ENCODE results near the gene FBXO10.

The FBXO10 gene

GRCh38 chr9:37464426-37465248 lies 111.5 kb downstream of the FBXO10 start:
- in situ Hi-C loops (cut with MboI; ENCODE audit: low sequenced_read_pairs, unreplicated experiment) = no loop called here
- peak; percentile 56 for DNase-seq (ENCODE audit: low spot score)
- TF ChIP-seq, protein P1, sequence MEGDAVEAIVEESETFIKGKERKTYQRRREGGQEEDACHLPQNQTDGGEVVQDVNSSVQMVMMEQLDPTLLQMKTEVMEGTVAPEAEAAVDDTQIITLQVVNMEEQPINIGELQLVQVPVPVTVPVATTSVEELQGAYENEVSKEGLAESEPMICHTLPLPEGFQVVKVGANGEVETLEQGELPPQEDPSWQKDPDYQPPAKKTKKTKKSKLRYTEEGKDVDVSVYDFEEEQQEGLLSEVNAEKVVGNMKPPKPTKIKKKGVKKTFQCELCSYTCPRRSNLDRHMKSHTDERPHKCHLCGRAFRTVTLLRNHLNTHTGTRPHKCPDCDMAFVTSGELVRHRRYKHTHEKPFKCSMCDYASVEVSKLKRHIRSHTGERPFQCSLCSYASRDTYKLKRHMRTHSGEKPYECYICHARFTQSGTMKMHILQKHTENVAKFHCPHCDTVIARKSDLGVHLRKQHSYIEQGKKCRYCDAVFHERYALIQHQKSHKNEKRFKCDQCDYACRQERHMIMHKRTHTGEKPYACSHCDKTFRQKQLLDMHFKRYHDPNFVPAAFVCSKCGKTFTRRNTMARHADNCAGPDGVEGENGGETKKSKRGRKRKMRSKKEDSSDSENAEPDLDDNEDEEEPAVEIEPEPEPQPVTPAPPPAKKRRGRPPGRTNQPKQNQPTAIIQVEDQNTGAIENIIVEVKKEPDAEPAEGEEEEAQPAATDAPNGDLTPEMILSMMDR (IDR thresholded peaks at IDR 0.05; ENCODE audit: borderline replicate concordance, control extremely low read depth, extremely low read depth, insufficient read depth, missing control alignments) = no peak

- TF ChIP-seq, protein P1 (IDR thresholded peaks at IDR 0.05; ENCODE audit: borderline replicate concordance, control extremely low read depth, extremely low read depth, insufficient read depth, missing control alignments) = no peak
- DNase-seq (ENCODE audit: low spot score) = no peak
- in situ Hi-C loops (cut with MboI; ENCODE audit: low sequenced_read_pairs, unreplicated experiment) = no loop called here
Observed at GRCh38 chr9:37464006-37464405, 112.2 kb downstream of the FBXO10 start.
